A549 (cell line): ENCODE data around the gene PHACTR2.

ENCODE experiments used
- BCL3 ChIP-seq: fragments of >200 bp; sonication (Bioruptor Twin); formaldehyde crosslinking; IDR thresholded peaks from 3 replicates; pipeline ENCODE4 v1.6.1; 2016
- CTCF ChIP-seq: fragments of >200 bp; sonication (Bioruptor Twin); formaldehyde crosslinking; IDR thresholded peaks from 3 replicates; pipeline ENCODE4 v1.5.1; 2016
- POLR2AphosphoS2 ChIP-seq: conservative IDR thresholded peaks from 2 replicates; pipeline ENCODE4 v1.6.1; 2012; ENCODE audit warnings: low read length, improper control_type of control experiment, inconsistent platforms
- REST ChIP-seq: fragments of 200-600 bp; sonication (generic); IDR thresholded peaks from 2 replicates; pipeline ENCODE4 v1.6.1; 2016; ENCODE audit warnings: antibody characterized with exemption, mild to moderate bottlenecking, moderate library complexity

- TF ChIP-seq BCL3 (no peak), CTCF (no peak), POLR2AphosphoS2 (no peak), REST (no peak)
These were observed 231 bp upstream of the PHACTR2 start for GRCh38 chr6:143677577-143677890.
